A673 (cell line): ENCODE data around the gene GNAI2. TPM values are rescaled to one million over a fixed set of nuclear protein-coding genes. Genes with fewer than 3 reads are reported as not detected.

Source experiments
- BruUV-seq: library from RNA; stranded (reverse); fragments of 400-500 nt; replicated peaks from 2 replicates; lab custom pipeline; 2021; lab: Mats Ljungman, UMichigan
- CTCF ChIA-PET: fragments of 300-600 bp; sonication (Branson Sonifier 250); formaldehyde crosslinking; loops from one replicate; lab custom pipeline; 2022; ENCODE audit warnings: antibody characterized with exemption; lab: Charles Lee
- POLR2A ChIA-PET: fragments of 300-600 bp; sonication (Branson Sonifier 250); formaldehyde crosslinking; loops from one replicate; lab custom pipeline; 2022; ENCODE audit warnings: antibody characterized with exemption; ENCODE audit not compliant: low non-redundant PET; lab: Charles Lee
- DNase-seq: peaks from one replicate; pipeline ENCODE4 v3.0.0-alpha.2; 2015; ENCODE audit warnings: low spot score
- H3K27ac ChIP-seq: fragments of 200-600 bp; sonication (generic); 2 replicates; pipeline ENCODE4 v1.5.1; 2016; ENCODE audit warnings: mixed run types, low read depth, mild to moderate bottlenecking, mixed read lengths, antibody characterized with exemption, low read length; ENCODE audit not compliant: poor library complexity, severe bottlenecking
- H3K27me3 ChIP-seq: fragments of 200-600 bp; sonication (generic); replicated peaks from 2 replicates; pipeline ENCODE4 v1.6.1; 2017; ENCODE audit warnings: mixed run types, low read depth, mild to moderate bottlenecking, mixed read lengths, antibody characterized with exemption, low read length; ENCODE audit not compliant: insufficient read depth, poor library complexity
- H3K36me3 ChIP-seq: fragments of 200-600 bp; sonication (generic); 2 replicates; pipeline ENCODE4 v1.6.1; 2016; ENCODE audit warnings: mixed run types, mild to moderate bottlenecking, mixed read lengths, antibody characterized with exemption, low read length; ENCODE audit not compliant: insufficient read depth, poor library complexity, severe bottlenecking
- H3K4me1 ChIP-seq: fragments of 200-600 bp; sonication (generic); 2 replicates; pipeline ENCODE4 v1.6.1; 2017; ENCODE audit warnings: mixed run types, mild to moderate bottlenecking, mixed read lengths, antibody characterized with exemption, low read length; ENCODE audit not compliant: insufficient read depth, poor library complexity, severe bottlenecking
- H3K4me3 ChIP-seq: fragments of 200-600 bp; sonication (generic); 2 replicates; pipeline ENCODE4 v1.5.1; 2016; ENCODE audit warnings: low read depth, mixed run types, mild to moderate bottlenecking, mixed read lengths, low read length; ENCODE audit not compliant: poor library complexity, severe bottlenecking
- H3K9me3 ChIP-seq: fragments of 200-600 bp; sonication (generic); 2 replicates; pipeline ENCODE4 v1.6.1; 2016; ENCODE audit warnings: mixed run types, low read depth, mild to moderate bottlenecking, mixed read lengths, antibody characterized with exemption, low read length; ENCODE audit not compliant: poor library complexity, severe bottlenecking
- CTCF ChIP-seq: fragments of 300-800, 200-600 bp; sonication (generic); conservative IDR thresholded peaks from 2 replicates; pipeline ENCODE4 v1.5.1; 2017; ENCODE audit warnings: low read depth, mild to moderate bottlenecking, antibody characterized with exemption, low read length, moderate library complexity, mixed read lengths
- EZH2 ChIP-seq: fragments of 200-600 bp; sonication (generic); IDR thresholded peaks from 2 replicates; pipeline ENCODE4 v1.6.1; 2017; ENCODE audit warnings: borderline replicate concordance, low read depth, mild to moderate bottlenecking, mixed read lengths, antibody characterized with exemption, low read length; ENCODE audit not compliant: poor library complexity, severe bottlenecking
- intact Hi-C: fragments of 100-400 bp; cut with micrococcal nuclease; formaldehyde crosslinking; loops from one replicate; pipeline ENCODE4 v1.10.0; 2022; ENCODE audit not compliant: unreplicated experiment
- total RNA-seq: library from RNA; stranded (reverse); gene quantifications from 2 replicates; pipeline ENCODE4 v1.2.3, GENCODE V29; 2021

Gene GNAI2
- total RNA-seq, 1 experiment from 2014 or later = 115 TPM

- Histone ChIP-seq H3K4me3 (no peak overlapping the region), H3K36me3 (no peaks in the 10 kb centered on the region), H3K9me3 (no peaks in the 10 kb centered on the region), H3K27me3 (no peaks in the 10 kb centered on the region), H3K4me1 (peaks cover 5% of the 10 kb centered on the region), H3K27ac (no peak overlapping the region)
- CTCF ChIA-PET = no interaction called here
- DNase-seq = no peak
- POLR2A ChIA-PET = no interaction called here
- TF ChIP-seq EZH2 (no peak), CTCF (no peak)
- intact Hi-C loops = no loop called here
- no TSS peak for BruUV-seq
Measured at GRCh38 chr3:50295553-50296431, 59.8 kb downstream of the GNAI2 start.

- DNase-seq = no peak
- no TSS peak for BruUV-seq
- Histone ChIP-seq H3K36me3 (no peaks in the 10 kb centered on the region), H3K27me3 (no peaks in the 10 kb centered on the region), H3K4me3 (no peak overlapping the region), H3K27ac (no peak overlapping the region), H3K9me3 (no peaks in the 10 kb centered on the region), H3K4me1 (peaks cover 5% of the 10 kb centered on the region)
- intact Hi-C loops = no loop called here
- TF ChIP-seq EZH2 = no peak
- ChIA-PET CTCF (no interaction called here), POLR2A (no interaction called here)
Measured at GRCh38 chr3:50296721-50297383, 60.8 kb downstream of the GNAI2 start.

- no peak for DNase-seq
- Histone ChIP-seq H3K27me3 (no peaks in the 10 kb centered on the region), H3K4me1 (peaks cover 5% of the 10 kb centered on the region), H3K27ac (no peak overlapping the region), H3K9me3 (no peaks in the 10 kb centered on the region), H3K4me3 (no peak overlapping the region), H3K36me3 (no peaks in the 10 kb centered on the region)
- CTCF ChIA-PET = no interaction called here
- intact Hi-C loops = no loop called here
- POLR2A ChIA-PET = no interaction called here
- TF ChIP-seq EZH2 (no peak), CTCF (no peak)
- no TSS peak for BruUV-seq
Measured at GRCh38 chr3:50297384-50297775, 61.4 kb downstream of the GNAI2 start.
